Neuronal stem cell (in vitro differentiated cells): ENCODE measurements around the gene AP1S2.

Experiments used
- DNase-seq: peaks from one replicate; pipeline ENCODE4 v3.0.0-alpha.2; 2013; ENCODE audit warnings: low spot score
- H2AFZ ChIP-seq: one replicate; pipeline ENCODE4 v1.6.1; 2013; ENCODE audit warnings: mild to moderate bottlenecking, low read length, inconsistent platforms
- H2AK5ac ChIP-seq: 2 replicates; pipeline ENCODE4 v1.6.1; 2013; ENCODE audit warnings: low read depth, mild to moderate bottlenecking, inconsistent platforms, low read length, moderate library complexity, mixed read lengths
- H2BK120ac ChIP-seq: 2 replicates; pipeline ENCODE4 v1.6.1; 2013; ENCODE audit warnings: low read depth, mild to moderate bottlenecking, inconsistent platforms, low read length, moderate library complexity, mixed read lengths
- H2BK12ac ChIP-seq: one replicate; pipeline ENCODE4 v1.6.1; 2013; ENCODE audit warnings: low read length, inconsistent platforms
- H2BK15ac ChIP-seq: 2 replicates; pipeline ENCODE4 v1.6.1; 2013; ENCODE audit warnings: mild to moderate bottlenecking, low read length, inconsistent platforms, mixed read lengths
- H2BK5ac ChIP-seq: one replicate; pipeline ENCODE4 v1.6.1; 2013; ENCODE audit warnings: inconsistent platforms, mild to moderate bottlenecking, low read length, moderate library complexity
- H3K14ac ChIP-seq: one replicate; pipeline ENCODE4 v1.6.1; 2013; ENCODE audit warnings: low read length, inconsistent platforms
- H3K18ac ChIP-seq: 2 replicates; pipeline ENCODE4 v1.6.1; 2013; ENCODE audit warnings: low read length, inconsistent platforms
- H3K23ac ChIP-seq: 2 replicates; pipeline ENCODE4 v1.6.1; 2013; ENCODE audit warnings: low read depth, mild to moderate bottlenecking, mixed read lengths, low read length, inconsistent platforms; ENCODE audit not compliant: poor library complexity
- H3K27ac ChIP-seq: replicated peaks from 3 replicates; pipeline ENCODE4 v1.5.1; 2013; ENCODE audit warnings: low read length, inconsistent platforms
- H3K27me3 ChIP-seq, 3 experiments: 2 replicates each; pipeline ENCODE4 v1.6.1; 2013; ENCODE audit warnings: low read length in 3 of 3, mild to moderate bottlenecking in 2 of 3, inconsistent platforms in 1 of 3, low read depth in 1 of 3, mixed read lengths in 1 of 3, moderate library complexity in 1 of 3; ENCODE audit not compliant: control insufficient read depth in 3 of 3, insufficient read depth in 3 of 3
- H3K36me3 ChIP-seq, 2 donors: replicated peaks in 1 of 2; 2 replicates each; pipeline ENCODE4 v1.6.1; 2013; ENCODE audit warnings: low read length in 2 of 2; ENCODE audit not compliant: control insufficient read depth in 2 of 2, insufficient read depth in 2 of 2
- H3K4ac ChIP-seq: 2 replicates; pipeline ENCODE4 v1.6.1; 2013; ENCODE audit warnings: inconsistent platforms, mild to moderate bottlenecking, low read length, moderate library complexity
- H3K4me1 ChIP-seq, 2 donors: 1 replicate in 1 of 2; 2 replicates in 1 of 2; pipeline ENCODE4 v1.6.1; 2013; ENCODE audit warnings: low read length in 2 of 2, low read depth in 1 of 2; ENCODE audit not compliant: control insufficient read depth in 2 of 2, insufficient read depth in 1 of 2
- H3K4me2 ChIP-seq: one replicate; pipeline ENCODE4 v1.6.1; 2013; ENCODE audit warnings: mild to moderate bottlenecking, low read length, inconsistent platforms; ENCODE audit not compliant: insufficient read depth, poor library complexity, severe bottlenecking
- H3K4me3 ChIP-seq, 2 donors: 2 replicates each; pipeline ENCODE4 v1.5.1; 2013; ENCODE audit warnings: low read length in 2 of 2, mild to moderate bottlenecking in 2 of 2, inconsistent platforms in 1 of 2, moderate library complexity in 1 of 2
- H3K79me1 ChIP-seq: one replicate; pipeline ENCODE4 v1.6.1; 2013; ENCODE audit warnings: low read depth, mild to moderate bottlenecking, inconsistent platforms, low read length, moderate library complexity
- H3K9ac ChIP-seq: one replicate; pipeline ENCODE4 v1.6.1; 2013; ENCODE audit warnings: mild to moderate bottlenecking, low read depth, low read length, inconsistent platforms; ENCODE audit not compliant: poor library complexity
- H3K9me3 ChIP-seq, 2 donors: replicated peaks in 1 of 2; 2 replicates each; pipeline versions ENCODE3 to v1.6.1; 2013; ENCODE audit warnings: low read length in 2 of 2, mild to moderate bottlenecking in 2 of 2, inconsistent platforms in 1 of 2, low read depth in 1 of 2, mixed read lengths in 1 of 2, moderate library complexity in 1 of 2; ENCODE audit not compliant: control insufficient read depth in 2 of 2, insufficient read depth in 1 of 2
- H4K8ac ChIP-seq: one replicate; pipeline ENCODE4 v1.6.1; 2013; ENCODE audit warnings: low read depth, mild to moderate bottlenecking, inconsistent platforms, low read length, moderate library complexity
- H4K91ac ChIP-seq: one replicate; pipeline ENCODE4 v1.6.1; 2013; ENCODE audit warnings: low read length, low read depth, mild to moderate bottlenecking, inconsistent platforms; ENCODE audit not compliant: poor library complexity
- WGBS, 2 donors: extraction: QIAGEN DNeasy Blood & Tissue Kit; methylation state at CpG; one replicate each; pipeline ENCODE4 v1.1.7; 2013; ENCODE audit warnings: missing lambda C conversion rate in 2 of 2, mixed read lengths in 1 of 2; ENCODE audit not compliant: insufficient read length in 2 of 2, insufficient replicate concordance in 1 of 2; ENCODE audit errors: extremely low coverage in 2 of 2; 5-methylcytosine and 5-hydroxymethylcytosine counted together

The AP1S2 gene

GRCh38 chrX:15856636-15857035 is 2.0 kb upstream of the AP1S2 start:
- Histone ChIP-seq H3K18ac (no peak overlapping the region), H3K36me3 (peaks cover 0 to 10% of the 10 kb centered on the region in 2 donors), H3K9me3 (peaks cover 0 to 4% of the 10 kb centered on the region in 2 donors), H3K27ac (no peak overlapping the region), H2BK5ac (no peak overlapping the region), H2BK12ac (no peak overlapping the region), H2BK15ac (no peak overlapping the region), H4K91ac (no peak overlapping the region), H2AFZ (peak overlapping the region; percentile 92), H3K4me3 (peak overlapping the region in 1 of 2 donors; percentile 69), H2AK5ac (no peak overlapping the region), H2BK120ac (no peak overlapping the region), H3K79me1 (no peaks in the 10 kb centered on the region), H3K23ac (no peak overlapping the region), H3K4me2 (no peak overlapping the region), H3K9ac (no peak overlapping the region), H3K14ac (no peak overlapping the region), H3K4me1 (peaks cover 0 to 15% of the 10 kb centered on the region in 2 donors), H3K27me3 (no peaks in the 10 kb centered on the region), H4K8ac (no peak overlapping the region), H3K4ac (no peak overlapping the region)
- WGBS, 2 donors = no CpG with 5 or more reads among the region's 1 CpG
- DNase-seq = no peak

GRCh38 chrX:15856222-15856587 is 1.6 kb upstream of the AP1S2 start:
- H3K27me3 ChIP-seq = no peaks in the 10 kb centered on the region
- no peak overlapping the region for H3K18ac ChIP-seq
- WGBS, 2 donors = no CpG with 5 or more reads among the region's 4 CpGs
- H3K27ac ChIP-seq = no peak overlapping the region
- no peak overlapping the region for H3K9ac ChIP-seq
- H2BK12ac ChIP-seq = no peak overlapping the region
- peak overlapping the region; percentile 92 for H2AFZ ChIP-seq
- no peak for DNase-seq
- H2BK5ac ChIP-seq = no peak overlapping the region
- H4K91ac ChIP-seq = no peak overlapping the region
- no peak overlapping the region for H3K4ac ChIP-seq
- H2AK5ac ChIP-seq = no peak overlapping the region
- peaks cover 0 to 14% of the 10 kb centered on the region in 2 donors for H3K4me1 ChIP-seq
- no peaks in the 10 kb centered on the region for H3K79me1 ChIP-seq
- peaks cover 0 to 4% of the 10 kb centered on the region in 2 donors for H3K9me3 ChIP-seq
- H3K36me3 ChIP-seq = peaks cover 0 to 14% of the 10 kb centered on the region in 2 donors
- H3K4me3 ChIP-seq = peak overlapping the region in 1 of 2 donors; percentile 69
- no peak overlapping the region for H3K14ac ChIP-seq
- H3K4me2 ChIP-seq = no peak overlapping the region
- H4K8ac ChIP-seq = no peak overlapping the region
- H2BK120ac ChIP-seq = no peak overlapping the region
- no peak overlapping the region for H2BK15ac ChIP-seq
- no peak overlapping the region for H3K23ac ChIP-seq

GRCh38 chrX:15855568-15856221 is 1.1 kb upstream of the AP1S2 start:
- H3K4ac ChIP-seq = no peak overlapping the region
- no peak overlapping the region for H2BK120ac ChIP-seq
- H3K23ac ChIP-seq = no peak overlapping the region
- WGBS, 2 donors = no CpG with 5 or more reads among the region's 16 CpGs
- H3K14ac ChIP-seq = no peak overlapping the region
- no peak overlapping the region for H4K8ac ChIP-seq
- no peak for DNase-seq
- peaks cover 0 to 17% of the 10 kb centered on the region in 2 donors for H3K4me1 ChIP-seq
- H3K4me2 ChIP-seq = peak overlapping the region; percentile 52
- peak overlapping the region; percentile 69 to 91 for H3K4me3 ChIP-seq
- H3K18ac ChIP-seq = peak overlapping the region; percentile 71
- peak overlapping the region; percentile 92 for H2AFZ ChIP-seq
- no peaks in the 10 kb centered on the region for H3K9me3 ChIP-seq
- H2BK12ac ChIP-seq = no peak overlapping the region
- H3K79me1 ChIP-seq = no peaks in the 10 kb centered on the region
- H2AK5ac ChIP-seq = no peak overlapping the region
- H3K9ac ChIP-seq = peak overlapping the region; percentile 50
- H3K36me3 ChIP-seq = peaks cover under 1 to 20% of the 10 kb centered on the region in 2 donors
- H3K27ac ChIP-seq = peak overlapping the region; percentile 87
- H2BK5ac ChIP-seq = no peak overlapping the region
- H2BK15ac ChIP-seq = no peak overlapping the region
- no peak overlapping the region for H4K91ac ChIP-seq
- no peaks in the 10 kb centered on the region for H3K27me3 ChIP-seq

- Histone ChIP-seq H4K8ac (no peak overlapping the region), H3K4me1 (peaks cover 0 to 20% of the 10 kb centered on the region in 2 donors), H3K18ac (peak overlapping the region; percentile 87), H2BK120ac (no peak overlapping the region), H3K36me3 (peaks cover 3 to 35% of the 10 kb centered on the region in 2 donors), H3K23ac (no peak overlapping the region), H2BK12ac (no peak overlapping the region), H3K4me3 (peak overlapping the region; percentile 69 to 88), H3K9ac (peak overlapping the region; percentile 77), H3K27ac (peak overlapping the region; percentile 73), H3K27me3 (no peaks in the 10 kb centered on the region), H3K9me3 (no peaks in the 10 kb centered on the region), H2AK5ac (no peak overlapping the region), H3K14ac (no peak overlapping the region), H3K4me2 (peak overlapping the region; percentile 14), H4K91ac (no peak overlapping the region), H2BK15ac (no peak overlapping the region), H2AFZ (peak overlapping the region; percentile 88), H3K4ac (no peak overlapping the region), H3K79me1 (no peaks in the 10 kb centered on the region), H2BK5ac (no peak overlapping the region)
- DNase-seq = peak; percentile 51
- WGBS, 2 donors = no CpG with 5 or more reads among the region's 65 CpGs
Observed at GRCh38 chrX:15854080-15854655, 445 bp downstream of the AP1S2 start.
